OCI-LY3 (cell line): Measurements from ENCODE around the gene ELF3.
A peak's percentile ranks its signal among the peaks of the same experiment; 100 is the strongest.

Experiments
- H2AFZ ChIP-seq: fragments of 200-600, 300-600 bp; shearing (Covaris generic); 2 replicates; pipeline ENCODE4 v1.6.0; 2014; ENCODE audit warnings: antibody characterized with exemption, low read depth, low read length
- H3K27ac ChIP-seq: fragments of 200-600, 300-600 bp; sonication (generic); 2 replicates; pipeline ENCODE4 v1.5.1; 2014; ENCODE audit warnings: mild to moderate bottlenecking, low read length, moderate library complexity, mixed read lengths
- H3K27me3 ChIP-seq: fragments of 200-600, 300-600 bp; sonication (generic); 2 replicates; pipeline ENCODE4 v1.6.1; 2014; ENCODE audit warnings: low read depth, low read length, mixed read lengths
- H3K36me3 ChIP-seq: fragments of 200-600, 300-600 bp; sonication (generic); replicated peaks from 2 replicates; pipeline ENCODE3; 2014; ENCODE audit warnings: low read depth, low read length, mixed read lengths
- H3K4me1 ChIP-seq: fragments of 300-600, 200-600 bp; sonication (generic); 2 replicates; pipeline ENCODE4 v1.6.1; 2014; ENCODE audit warnings: low read length, mixed read lengths
- H3K4me2 ChIP-seq: fragments of 200-600, 300-600 bp; sonication (generic); 2 replicates; pipeline ENCODE4 v1.6.1; 2014; ENCODE audit warnings: low read length, mixed read lengths
- H3K4me3 ChIP-seq: fragments of 300-600, 200-600 bp; sonication (generic); 2 replicates; pipeline ENCODE4 v1.5.1; 2014; ENCODE audit warnings: antibody characterized with exemption, mild to moderate bottlenecking, low read length, moderate library complexity
- H3K79me2 ChIP-seq: fragments of 300-600, 200-600 bp; shearing (Covaris generic); 2 replicates; pipeline ENCODE4 v1.6.1; 2014; ENCODE audit warnings: mild to moderate bottlenecking, low read length, mixed read lengths
- H3K9ac ChIP-seq: fragments of 300-600, 200-600 bp; shearing (Covaris generic); 2 replicates; pipeline ENCODE4 v1.6.0; 2014; ENCODE audit warnings: mild to moderate bottlenecking, low read length, moderate library complexity
- H3K9me3 ChIP-seq: fragments of 200-600, 300-600 bp; shearing (Covaris generic); 2 replicates; pipeline ENCODE4 v1.6.1; 2014; ENCODE audit warnings: low read length, mixed read lengths; ENCODE audit not compliant: insufficient read depth
- H4K20me1 ChIP-seq: fragments of 200-600, 300-600 bp; sonication (generic); 2 replicates; pipeline ENCODE4 v1.6.1; 2016; ENCODE audit warnings: low read length, mixed read lengths; ENCODE audit not compliant: insufficient read depth
- EZH2phosphoT487 ChIP-seq: fragments of 200-600 bp; shearing (Covaris generic); IDR thresholded peaks from 2 replicates; pipeline ENCODE4 v1.6.1; 2018; ENCODE audit warnings: antibody characterized with exemption, mixed run types, low read depth
- TF ChIP-seq, protein P1 (sequence below): fragments of 200-600, 300-600 bp; sonication (generic); IDR thresholded peaks from 2 replicates; pipeline ENCODE4 v1.5.1; 2014; ENCODE audit warnings: antibody characterized with exemption, low read length, low read depth

ELF3 gene

DNA sequence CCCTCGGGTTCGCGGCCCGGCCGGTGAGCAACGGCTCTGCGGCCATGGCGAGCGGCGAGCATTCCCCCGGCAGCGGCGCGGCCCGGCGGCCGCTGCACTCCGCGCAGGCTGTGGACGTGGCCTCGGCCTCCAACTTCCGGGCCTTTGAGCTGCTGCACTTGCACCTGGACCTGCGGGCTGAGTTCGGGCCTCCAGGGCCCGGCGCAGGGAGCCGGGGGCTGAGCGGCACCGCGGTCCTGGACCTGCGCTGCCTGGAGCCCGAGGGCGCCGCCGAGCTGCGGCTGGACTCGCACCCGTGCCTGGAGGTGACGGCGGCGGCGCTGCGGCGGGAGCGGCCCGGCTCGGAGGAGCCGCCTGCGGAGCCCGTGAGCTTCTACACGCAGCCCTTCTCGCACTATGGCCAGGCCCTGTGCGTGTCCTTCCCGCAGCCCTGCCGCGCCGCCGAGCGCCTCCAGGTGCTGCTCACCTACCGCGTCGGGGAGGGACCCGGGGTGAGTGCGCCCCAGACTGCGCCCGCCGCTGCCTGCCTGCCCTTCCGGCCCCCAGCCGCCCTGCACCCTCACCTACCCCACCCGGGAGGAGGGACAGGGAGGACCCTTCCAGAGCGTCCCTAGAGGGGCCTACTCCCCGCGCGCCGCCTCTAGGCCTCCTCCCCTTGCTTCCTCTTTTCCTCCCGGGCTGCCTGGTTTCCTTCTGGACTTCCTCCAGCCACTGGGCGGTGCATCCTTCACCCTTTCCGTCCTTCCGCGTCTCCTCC is 27.6 kb upstream of the ELF3 start, which contains the start of gene RNPEP:
Gene RNPEP, plus strand, starts transcription at position 26 of the 757 bp plus-strand sequence. Its CDS starts 19 bp downstream, at position 45.
- Histone ChIP-seq H3K4me3 (peak within 1 kb of the TSS; percentile 87), H3K79me2 (peaks cover 27% of the 10 kb centered on the region), H3K27me3 (no peaks in the 10 kb centered on the region; the same call in 1 of the 2 replicates), H3K4me2 (peak within 1 kb of the TSS; percentile 97), H4K20me1 (no peaks in the 10 kb centered on the region), H3K36me3 (no peaks in the 10 kb centered on the region), H2AFZ (peak within 1 kb of the TSS; percentile 82), H3K27ac (peak within 1 kb of the TSS; percentile 9), H3K9ac (peak within 1 kb of the TSS; percentile 83), H3K4me1 (peaks cover 11% of the 10 kb centered on the region), H3K9me3 (no peaks in the 10 kb centered on the region)
- TF ChIP-seq, protein P1, sequence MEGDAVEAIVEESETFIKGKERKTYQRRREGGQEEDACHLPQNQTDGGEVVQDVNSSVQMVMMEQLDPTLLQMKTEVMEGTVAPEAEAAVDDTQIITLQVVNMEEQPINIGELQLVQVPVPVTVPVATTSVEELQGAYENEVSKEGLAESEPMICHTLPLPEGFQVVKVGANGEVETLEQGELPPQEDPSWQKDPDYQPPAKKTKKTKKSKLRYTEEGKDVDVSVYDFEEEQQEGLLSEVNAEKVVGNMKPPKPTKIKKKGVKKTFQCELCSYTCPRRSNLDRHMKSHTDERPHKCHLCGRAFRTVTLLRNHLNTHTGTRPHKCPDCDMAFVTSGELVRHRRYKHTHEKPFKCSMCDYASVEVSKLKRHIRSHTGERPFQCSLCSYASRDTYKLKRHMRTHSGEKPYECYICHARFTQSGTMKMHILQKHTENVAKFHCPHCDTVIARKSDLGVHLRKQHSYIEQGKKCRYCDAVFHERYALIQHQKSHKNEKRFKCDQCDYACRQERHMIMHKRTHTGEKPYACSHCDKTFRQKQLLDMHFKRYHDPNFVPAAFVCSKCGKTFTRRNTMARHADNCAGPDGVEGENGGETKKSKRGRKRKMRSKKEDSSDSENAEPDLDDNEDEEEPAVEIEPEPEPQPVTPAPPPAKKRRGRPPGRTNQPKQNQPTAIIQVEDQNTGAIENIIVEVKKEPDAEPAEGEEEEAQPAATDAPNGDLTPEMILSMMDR = no peak
- TF ChIP-seq EZH2phosphoT487 = no peak

DNA sequence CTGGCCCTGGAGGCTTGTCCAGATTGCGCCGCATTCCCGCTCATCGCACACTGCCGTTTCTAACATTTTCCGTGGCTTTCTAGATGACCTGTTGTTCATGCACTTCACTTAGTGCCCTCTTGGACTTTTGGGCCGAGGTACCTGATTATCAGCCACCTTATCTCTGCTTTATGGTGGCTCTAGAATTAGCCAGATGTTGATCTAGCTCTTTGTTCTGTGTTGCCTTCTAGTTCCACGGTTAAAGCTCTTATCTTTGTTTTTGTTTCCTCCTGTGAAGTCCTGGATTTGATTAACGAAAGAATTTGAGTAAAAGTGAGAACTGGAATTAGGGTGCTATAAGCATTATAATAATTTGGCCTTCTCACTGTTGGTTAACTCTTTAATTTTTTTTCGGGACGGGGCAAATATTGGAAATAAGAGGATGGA is 27.0 kb upstream of the ELF3 start:
- no peak for TF ChIP-seq EZH2phosphoT487
- TF ChIP-seq, protein P1 = no peak
- Histone ChIP-seq H2AFZ (peak overlapping the region; percentile 56; the same call in 1 of the 2 replicates), H3K27ac (0 out of 2 replicates have a peak overlapping the region, but pooled peaks have one; percentile 2), H3K79me2 (peaks cover 27% of the 10 kb centered on the region), H3K9ac (peak overlapping the region; percentile 83), H3K9me3 (no peaks in the 10 kb centered on the region), H3K4me3 (peak overlapping the region; percentile 87), H3K27me3 (no peaks in the 10 kb centered on the region; the same call in 1 of the 2 replicates), H3K4me1 (peaks cover 11% of the 10 kb centered on the region), H4K20me1 (no peaks in the 10 kb centered on the region), H3K4me2 (peak overlapping the region; percentile 97), H3K36me3 (no peaks in the 10 kb centered on the region)

DNA sequence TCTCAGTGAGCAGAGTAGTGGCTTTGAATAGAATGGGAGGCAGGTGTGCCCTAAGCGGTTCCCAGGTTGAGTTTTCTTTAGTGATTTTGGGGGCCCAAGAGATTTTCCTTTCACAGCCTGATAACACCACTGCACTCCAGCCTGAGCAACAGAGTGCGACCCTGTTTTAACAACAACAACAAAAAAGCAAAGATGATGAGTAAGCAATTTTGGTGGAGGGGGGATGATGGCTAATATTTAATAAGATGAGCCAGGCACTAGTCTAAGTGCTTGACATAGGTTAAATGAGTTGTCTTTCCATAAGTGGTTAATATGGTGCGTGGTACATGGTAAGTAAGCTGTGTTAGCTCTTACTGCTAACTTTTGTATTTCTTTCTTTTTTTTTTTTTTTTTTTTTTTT is 25.9 kb upstream of the ELF3 start:
- Histone ChIP-seq H3K9me3 (no peaks in the 10 kb centered on the region), H3K79me2 (peaks cover 27% of the 10 kb centered on the region), H3K9ac (no peak overlapping the region), H4K20me1 (no peaks in the 10 kb centered on the region), H3K4me2 (no peak overlapping the region), H3K4me1 (peaks cover 11% of the 10 kb centered on the region), H2AFZ (no peak overlapping the region), H3K27me3 (no peaks in the 10 kb centered on the region; the same call in 1 of the 2 replicates), H3K36me3 (peaks cover 8% of the 10 kb centered on the region), H3K27ac (no peak overlapping the region), H3K4me3 (no peak overlapping the region)
- TF ChIP-seq EZH2phosphoT487 = no peak
- TF ChIP-seq, protein P1 = no peak

DNA sequence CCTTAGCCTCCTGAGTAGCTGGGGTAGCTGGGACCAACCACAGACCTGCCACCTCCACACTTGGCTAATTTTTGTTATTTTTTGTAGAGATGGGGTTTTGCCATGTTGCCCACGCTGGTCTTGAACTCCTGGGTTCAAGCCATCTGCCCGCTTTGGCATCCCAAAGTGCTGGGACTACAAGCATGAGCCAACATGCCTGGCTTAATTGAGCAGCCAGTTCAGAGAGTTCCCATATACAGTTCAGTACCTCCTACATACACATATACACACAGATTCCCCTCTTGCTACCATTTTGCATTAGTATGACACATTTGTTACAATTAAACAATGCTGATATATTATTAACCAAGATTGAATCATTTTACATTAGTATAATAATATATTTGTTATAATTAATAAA is 25.0 kb upstream of the ELF3 start:
- Histone ChIP-seq H3K9me3 (no peaks in the 10 kb centered on the region), H3K4me1 (peaks cover 11% of the 10 kb centered on the region), H3K36me3 (peaks cover 14% of the 10 kb centered on the region), H3K4me2 (no peak overlapping the region), H3K27ac (no peak overlapping the region), H3K27me3 (no peaks in the 10 kb centered on the region; the same call in 1 of the 2 replicates), H3K4me3 (no peak overlapping the region), H3K9ac (no peak overlapping the region), H4K20me1 (no peaks in the 10 kb centered on the region), H2AFZ (no peak overlapping the region), H3K79me2 (peaks cover 27% of the 10 kb centered on the region)
- TF ChIP-seq, protein P1 = no peak
- no peak for TF ChIP-seq EZH2phosphoT487
